A549 (cell line): ENCODE results near the gene SH3BP5. TPM values are rescaled to one million over a fixed set of nuclear protein-coding genes. Genes with fewer than 3 reads are reported as not detected.

Source experiments
- ATAC-seq, 2 experiments: fragments of 200-7000 bp in 1 of 2; fragments of >200 bp in 1 of 2; cut with Nextera tagmentation in 1 of 2; cut with Tn5 transposase in 1 of 2; 3 replicates each; pipeline versions ENCODE4 v1.8.0 to v1.9.1; 2018 to 2020; ENCODE audit warnings: mild to moderate bottlenecking in 1 of 2, moderate library complexity in 1 of 2
- CTCF ChIA-PET: fragments of 300-600 bp; sonication (Branson Sonifier 250); formaldehyde crosslinking; extraction: SDS; loops from one replicate; lab custom pipeline; 2021; ENCODE audit warnings: antibody characterized with exemption, inconsistent platforms; lab: Yijun Ruan, JAX
- POLR2A ChIA-PET: fragments of 350-600 bp; formaldehyde crosslinking; extraction: SDS; loops from one replicate; lab custom pipeline; 2021; ENCODE audit warnings: antibody characterized with exemption, inconsistent platforms; lab: Yijun Ruan, JAX
- DNase-seq, 2 experiments: peaks; one replicate each; pipeline versions ENCODE4 v3.0.0 to v3.0.0-alpha.2; 2011 to 2016; ENCODE audit warnings: low read depth in 1 of 2, low spot score in 1 of 2
- FAIRE-seq: peaks from 2 replicates; lab custom pipeline; 2011; peaks lifted over from hg19 to GRCh38; lab: Jason Lieb, UNC
- H3K27ac ChIP-seq, 2 experiments: fragments of >200 bp; sonication (Bioruptor Twin); formaldehyde crosslinking; 3 replicates each; pipeline ENCODE4 v1.5.1; 2016 to 2017
- H3K4me1 ChIP-seq: fragments of >200 bp; sonication (Bioruptor Twin); formaldehyde crosslinking; 3 replicates; pipeline ENCODE4 v1.6.1; 2016
- H3K4me2 ChIP-seq: fragments of >200 bp; sonication (Bioruptor Twin); formaldehyde crosslinking; 3 replicates; pipeline ENCODE4 v1.6.1; 2016
- H3K4me3 ChIP-seq: fragments of >200 bp; sonication (Bioruptor Twin); formaldehyde crosslinking; 3 replicates; pipeline ENCODE4 v1.5.1; 2016
- H3K9me3 ChIP-seq: fragments of >200 bp; sonication (Bioruptor Twin); formaldehyde crosslinking; 3 replicates; pipeline ENCODE4 v1.6.1; 2016
- BCL3 ChIP-seq: fragments of >200 bp; sonication (Bioruptor Twin); formaldehyde crosslinking; IDR thresholded peaks from 3 replicates; pipeline ENCODE4 v1.6.1; 2016
- BHLHE40 ChIP-seq: IDR thresholded peaks from 2 replicates; pipeline ENCODE4 v1.6.1; 2012; ENCODE audit warnings: low read depth, low read length, inconsistent platforms
- CBX2 ChIP-seq: fragments of 200-600 bp; sonication (generic); IDR thresholded peaks from 2 replicates; pipeline ENCODE4 v1.6.1; 2016; ENCODE audit warnings: low read depth, mild to moderate bottlenecking, borderline replicate concordance
- CHD4 ChIP-seq: fragments of 200-600 bp; sonication (generic); IDR thresholded peaks from 2 replicates; pipeline ENCODE4 v1.6.1; 2016; ENCODE audit warnings: antibody characterized with exemption, mild to moderate bottlenecking, borderline replicate concordance
- E2F6 ChIP-seq: IDR thresholded peaks from 2 replicates; pipeline ENCODE4 v1.6.1; 2012; ENCODE audit warnings: low read depth, borderline replicate concordance
- ELK1 ChIP-seq: fragments of 150-350 bp; IDR thresholded peaks from 2 replicates; pipeline ENCODE4 v1.6.1; 2014; ENCODE audit warnings: low read depth, mild to moderate bottlenecking, low read length
- EP300 ChIP-seq, 2 experiments: fragments of >200 bp; sonication (Bioruptor Twin); formaldehyde crosslinking; IDR thresholded peaks; 2 replicates in 1 of 2; 3 replicates in 1 of 2; pipeline ENCODE4 v1.6.1; 2016 to 2017
- FOSB ChIP-seq: fragments of 250-450 bp; sonication (Bioruptor Pico); IDR thresholded peaks from 2 replicates; pipeline ENCODE4 v1.5.0; 2020; ENCODE audit warnings: mild to moderate bottlenecking, moderate library complexity
- FOSL2 ChIP-seq, 2 experiments: fragments of 450-650 bp in 1 of 2; fragments of >200 bp in 1 of 2; sonication (Bioruptor Twin) in 1 of 2; formaldehyde crosslinking; IDR thresholded peaks; 2 replicates each; pipeline versions ENCODE4 v1.5.0 to v1.6.1; 2016 to 2020; ENCODE audit warnings: mild to moderate bottlenecking in 1 of 2, moderate library complexity in 1 of 2
- GATA3 ChIP-seq: IDR thresholded peaks from 2 replicates; pipeline ENCODE4 v1.6.1; 2012; ENCODE audit warnings: borderline replicate concordance
- HEYL ChIP-seq: fragments of 250-450 bp; sonication (Bioruptor Pico); IDR thresholded peaks from 2 replicates; pipeline ENCODE4 v1.8.0; 2021; ENCODE audit warnings: mild to moderate bottlenecking, moderate library complexity
- HOXB13 ChIP-seq: fragments of 250-450 bp; sonication (Bioruptor Pico); IDR thresholded peaks from 2 replicates; pipeline ENCODE4 v1.5.0; 2020; ENCODE audit warnings: low read depth, mild to moderate bottlenecking, moderate library complexity
- JUNB ChIP-seq: fragments of >200 bp; sonication (Bioruptor Twin); formaldehyde crosslinking; IDR thresholded peaks from 2 replicates; pipeline ENCODE4 v1.6.1; 2016
- MAFK ChIP-seq: fragments of 450-650 bp; IDR thresholded peaks from 2 replicates; pipeline ENCODE4 v1.6.1; 2014; ENCODE audit not compliant: partially characterized antibody
- MAZ ChIP-seq: fragments of 150-350 bp; IDR thresholded peaks from 2 replicates; pipeline ENCODE4 v1.6.1; 2014; ENCODE audit warnings: antibody characterized with exemption, low read depth, low read length, borderline replicate concordance
- MYC ChIP-seq: IDR thresholded peaks from 2 replicates; pipeline ENCODE4 v1.6.1; 2012; ENCODE audit warnings: mild to moderate bottlenecking, inconsistent platforms, low read length, improper control_type of control experiment, borderline replicate concordance
- PHF8 ChIP-seq: fragments of 200-600 bp; sonication (generic); IDR thresholded peaks from 2 replicates; pipeline ENCODE4 v1.6.1; 2016; ENCODE audit warnings: low read depth, mild to moderate bottlenecking, antibody characterized with exemption, moderate library complexity, borderline replicate concordance
- POLR2AphosphoS2 ChIP-seq: conservative IDR thresholded peaks from 2 replicates; pipeline ENCODE4 v1.6.1; 2012; ENCODE audit warnings: low read length, improper control_type of control experiment, inconsistent platforms
- RARB ChIP-seq: fragments of 250-450 bp; sonication (Bioruptor Pico); IDR thresholded peaks from 2 replicates; pipeline ENCODE4 v1.8.0; 2021; ENCODE audit warnings: mild to moderate bottlenecking, moderate library complexity
- RCOR1 ChIP-seq: fragments of 150-350 bp; IDR thresholded peaks from 2 replicates; pipeline ENCODE4 v1.6.1; 2014; ENCODE audit warnings: antibody characterized with exemption, low read length, low read depth
- REST ChIP-seq: fragments of 200-600 bp; sonication (generic); IDR thresholded peaks from 2 replicates; pipeline ENCODE4 v1.6.1; 2016; ENCODE audit warnings: antibody characterized with exemption, mild to moderate bottlenecking, moderate library complexity
- SMC3 ChIP-seq: fragments of >200 bp; sonication (Bioruptor Twin); formaldehyde crosslinking; IDR thresholded peaks from 3 replicates; pipeline ENCODE4 v1.6.1; 2018; ENCODE audit warnings: inconsistent platforms
- ZC3H11A ChIP-seq: fragments of 450-650 bp; IDR thresholded peaks from 2 replicates; pipeline ENCODE4 v1.6.1; 2014; ENCODE audit warnings: antibody characterized with exemption, mild to moderate bottlenecking
- ZFP36 ChIP-seq: fragments of 450-650 bp; IDR thresholded peaks from 2 replicates; pipeline ENCODE4 v1.6.1; 2014; ENCODE audit warnings: borderline replicate concordance; ENCODE audit not compliant: partially characterized antibody
- ZSCAN20 ChIP-seq: fragments of 250-450 bp; sonication (Bioruptor Pico); IDR thresholded peaks from 2 replicates; pipeline ENCODE4 v1.8.0; 2022; ENCODE audit warnings: mild to moderate bottlenecking, moderate library complexity
- WGBS: methylation state at CpG from one replicate; pipeline ENCODE4 v1.1.6; 2017; ENCODE audit errors: missing lambda C conversion rate; 5-methylcytosine and 5-hydroxymethylcytosine counted together
- polyA plus RNA-seq, 4 experiments: library from polyadenylated mRNA; depleted of rRNA in 3 of 4; stranded (reverse); fragments of >200 nt; fragmentation: RNase III in 1 of 4; extraction: RNeasy Plus Mini Kit Qiagen cat#74134 plus additional on column Dnase treatment in 1 of 4; gene quantifications; 2 replicates in 3 of 4; 3 replicates in 1 of 4; pipeline ENCODE4 v1.2.3, GENCODE V29; 2011 to 2017
- TF ChIP-seq, protein P1 (sequence below): fragments of >200 bp; sonication (Bioruptor Twin); formaldehyde crosslinking; IDR thresholded peaks from 2 replicates; pipeline ENCODE4 v1.6.1; 2016
- TF ChIP-seq, protein P2 (sequence below): IDR thresholded peaks from 2 replicates; pipeline ENCODE4 v1.6.1; 2012
- TF ChIP-seq, protein P3 (sequence below): fragments of 250-450 bp; sonication (Bioruptor Pico); IDR thresholded peaks from 2 replicates; pipeline ENCODE4 v1.5.0; 2021; ENCODE audit warnings: mild to moderate bottlenecking, moderate library complexity, borderline replicate concordance

SH3BP5 gene
- polyA plus RNA-seq, 2 of the 4 experiments (the other 2 are of a cell fraction), result 10.9 to 16.0 TPM

GRCh38 chr3:15283702-15284101 lies 48.7 kb downstream of the SH3BP5 start:
- TF ChIP-seq, protein P1, sequence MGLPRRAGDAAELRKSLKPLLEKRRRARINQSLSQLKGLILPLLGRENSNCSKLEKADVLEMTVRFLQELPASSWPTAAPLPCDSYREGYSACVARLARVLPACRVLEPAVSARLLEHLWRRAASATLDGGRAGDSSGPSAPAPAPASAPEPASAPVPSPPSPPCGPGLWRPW, result no peak
- TF ChIP-seq, protein P2, sequence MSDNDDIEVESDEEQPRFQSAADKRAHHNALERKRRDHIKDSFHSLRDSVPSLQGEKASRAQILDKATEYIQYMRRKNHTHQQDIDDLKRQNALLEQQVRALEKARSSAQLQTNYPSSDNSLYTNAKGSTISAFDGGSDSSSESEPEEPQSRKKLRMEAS, result no peak
- TF ChIP-seq ZC3H11A, result no peak
- no peak for TF ChIP-seq GATA3
- TF ChIP-seq, protein P3, sequence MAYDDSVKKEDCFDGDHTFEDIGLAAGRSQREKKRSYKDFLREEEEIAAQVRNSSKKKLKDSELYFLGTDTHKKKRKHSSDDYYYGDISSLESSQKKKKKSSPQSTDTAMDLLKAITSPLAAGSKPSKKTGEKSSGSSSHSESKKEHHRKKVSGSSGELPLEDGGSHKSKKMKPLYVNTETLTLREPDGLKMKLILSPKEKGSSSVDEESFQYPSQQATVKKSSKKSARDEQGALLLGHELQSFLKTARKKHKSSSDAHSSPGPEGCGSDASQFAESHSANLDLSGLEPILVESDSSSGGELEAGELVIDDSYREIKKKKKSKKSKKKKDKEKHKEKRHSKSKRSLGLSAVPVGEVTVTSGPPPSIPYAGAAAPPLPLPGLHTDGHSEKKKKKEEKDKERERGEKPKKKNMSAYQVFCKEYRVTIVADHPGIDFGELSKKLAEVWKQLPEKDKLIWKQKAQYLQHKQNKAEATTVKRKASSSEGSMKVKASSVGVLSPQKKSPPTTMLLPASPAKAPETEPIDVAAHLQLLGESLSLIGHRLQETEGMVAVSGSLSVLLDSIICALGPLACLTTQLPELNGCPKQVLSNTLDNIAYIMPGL (CRISPR knock-in tag), result no peak
- TF ChIP-seq RCOR1, result no peak
- TF ChIP-seq CHD4, result no peak
- no peak for TF ChIP-seq PHF8
- no peak for TF ChIP-seq ELK1
- no peak for TF ChIP-seq HOXB13 (CRISPR knock-in tag)
- no peak for TF ChIP-seq MYC
- TF ChIP-seq POLR2AphosphoS2, result no peak
- TF ChIP-seq MAZ, result no peak
- TF ChIP-seq FOSB (CRISPR knock-in tag), result no peak
- TF ChIP-seq EP300 (IDR thresholded peaks at IDR 0.05), result no peak
- TF ChIP-seq HEYL (CRISPR knock-in tag), result no peak
- no peak for TF ChIP-seq SMC3
- no peak for TF ChIP-seq BHLHE40
- TF ChIP-seq FOSL2 (IDR thresholded peaks at IDR 0.05), result no peak
- no peak for TF ChIP-seq FOSL2 (CRISPR knock-in tag; IDR thresholded peaks at IDR 0.05)
- no peak for TF ChIP-seq JUNB
- TF ChIP-seq, all 56 proteins: peak for 0
- Histone ChIP-seq H3K4me2 (no peak overlapping the region), H3K4me3 (no peak overlapping the region), H3K9me3 (no peaks in the 10 kb centered on the region), H3K27ac (no peak overlapping the region), H3K4me1 (peaks cover 4% of the 10 kb centered on the region; the same call in 1 of the 3 replicates)
- no peak for FAIRE-seq
- ChIA-PET CTCF (interaction anchor here (12.6 kb wide), 1 partner anchor 17 kb away, joined by 121 read pairs; no protein-coding TSS in a partner anchor), POLR2A (no interaction called here)
- no peak for ATAC-seq
- DNase-seq, result no peak
- WGBS, result 100% methylated on average over 1 of the region's 1 CpG

DNA sequence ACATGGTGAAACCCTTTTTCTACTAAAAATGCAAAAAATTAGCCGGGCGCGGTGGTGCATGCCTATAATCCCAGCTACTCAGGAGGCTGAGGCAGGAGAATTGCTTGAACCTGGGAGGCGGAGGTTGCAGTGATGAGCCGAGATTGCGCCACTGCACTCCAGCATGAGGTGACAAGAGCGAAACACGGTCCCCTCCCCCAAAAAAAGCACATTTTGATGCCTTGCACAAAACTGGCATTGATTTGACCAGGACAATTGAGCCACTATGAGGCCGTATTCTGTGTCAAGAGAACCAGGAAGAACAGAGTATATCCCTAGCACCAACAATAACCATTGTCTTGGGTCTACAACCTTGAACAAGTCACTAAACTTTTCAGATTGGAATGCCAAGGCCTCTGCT lies 50.6 kb downstream of the SH3BP5 start:
- Histone ChIP-seq H3K27ac (no peak overlapping the region), H3K4me2 (no peak overlapping the region), H3K4me3 (no peak overlapping the region), H3K9me3 (no peaks in the 10 kb centered on the region), H3K4me1 (no peaks in the 10 kb centered on the region)
- ATAC-seq (no peak), DNase-seq (no peak), FAIRE-seq (no peak)
- ChIA-PET POLR2A (no interaction called here), CTCF (interaction anchor here (0.9 to 12.6 kb wide), 4 partner anchors 13 to 96 kb away, joined by 3 to 121 read pairs (median 4); partner anchors contain the start of gene SH3BP5)
- WGBS, result 86% methylated on average over 9 of the region's 9 CpGs
- TF ChIP-seq ZFP36 (no peak), REST (no peak), CBX2 (no peak), MYC (no peak), FOSL2 (IDR thresholded peaks at IDR 0.05) (no peak), FOSL2 (CRISPR knock-in tag; IDR thresholded peaks at IDR 0.05) (no peak), BCL3 (no peak), E2F6 (no peak), POLR2AphosphoS2 (no peak), BHLHE40 (no peak), RCOR1 (no peak), ZSCAN20 (no peak), MAFK (no peak), EP300 (IDR thresholded peaks at IDR 0.05) (no peak), HOXB13 (CRISPR knock-in tag) (no peak), RARB (no peak)
